SKM-1 treated with dmso at 0.1 percent for 144 hours (cell line): Measurements from ENCODE around the gene MRPL52.
"Not testable (repeated sequence)": the region's sequence is repeated elsewhere in the genome, so short reads cannot be mapped to it uniquely, and the experiment has no call there.

Experiments used
- DNase-seq: peaks from one replicate; lab custom pipeline; 2025; ENCODE audit not compliant: unreplicated experiment; lab: John Stamatoyannopoulos, UW

MRPL52 gene

GRCh38 chr14:22829661-22830442 is at the start of gene MRPL52:
MRPL52 (plus strand) TSS chr14:22829887; CDS start chr14:22829913, 26 bp downstream.
- DNase-seq: peak; percentile 46

- DNase-seq: no peak
These were observed 49.5 kb upstream of the MRPL52 start for GRCh38 chr14:22780105-22780679.

GRCh38 chr14:22780941-22781300 is 48.8 kb upstream of the MRPL52 start:
- DNase-seq: no peak

GRCh38 chr14:22781301-22781991 is 48.2 kb upstream of the MRPL52 start:
- DNase-seq: no peak

DNA sequence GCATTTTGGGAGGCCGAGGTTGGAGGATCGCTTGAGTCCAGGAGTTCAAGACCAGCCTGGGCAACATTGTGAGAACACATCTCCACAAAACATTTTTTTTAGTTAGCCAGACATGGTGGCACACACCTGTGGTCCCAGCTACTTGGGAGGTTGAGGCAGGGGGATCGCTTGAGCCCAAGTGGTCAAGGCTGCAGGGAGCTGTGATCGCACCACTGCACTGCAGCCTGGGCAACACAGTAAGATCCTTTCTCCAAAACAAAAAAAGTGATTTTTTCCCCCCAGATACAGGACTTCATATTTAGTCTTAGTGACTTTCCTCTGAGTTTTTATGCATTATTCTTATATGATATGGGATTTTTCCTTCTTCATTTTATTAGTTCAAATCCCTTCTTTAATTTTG is 43.0 kb upstream of the MRPL52 start:
- DNase-seq: no peak

DNA sequence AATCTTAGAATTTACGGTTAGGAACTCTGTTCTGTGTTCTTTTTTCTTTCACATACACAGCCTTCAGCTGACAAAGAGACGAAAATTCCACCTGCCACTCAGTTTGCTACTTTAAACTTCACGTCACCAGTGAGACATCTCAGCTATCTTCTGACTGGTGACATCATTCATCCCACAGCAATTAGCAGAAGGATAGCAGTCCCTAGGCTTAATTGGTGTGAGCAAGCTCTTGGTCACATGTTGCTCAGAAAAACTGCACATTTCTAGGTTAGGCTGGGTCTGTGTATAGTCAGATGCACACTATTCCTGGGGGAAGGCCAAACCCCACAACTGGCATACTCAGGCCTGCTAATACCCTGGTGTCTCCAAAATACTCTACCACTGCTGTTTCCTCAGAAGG is 38.4 kb upstream of the MRPL52 start:
- no peak for DNase-seq

GRCh38 chr14:22792158-22792557 is 37.5 kb upstream of the MRPL52 start:
- no peak for DNase-seq

DNA sequence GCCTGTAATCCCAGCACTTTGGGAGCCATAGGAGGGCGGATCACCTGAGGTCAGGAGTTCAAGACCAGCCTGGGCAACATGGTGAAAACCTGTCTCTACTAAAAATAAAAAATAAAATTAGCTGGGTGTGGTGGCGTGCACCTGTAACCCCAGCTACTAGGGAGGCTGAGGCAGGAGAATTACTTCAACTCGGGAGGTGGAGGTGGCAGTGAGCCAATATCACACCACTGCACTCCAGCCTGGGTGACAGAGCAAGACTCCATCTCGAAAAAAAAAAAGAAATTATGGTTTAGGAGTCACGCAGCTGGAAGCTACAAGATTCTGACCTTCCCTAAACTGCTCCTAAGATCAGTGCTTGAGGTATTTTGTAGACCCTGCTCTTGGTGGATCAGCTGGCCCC is 36.1 kb upstream of the MRPL52 start:
- not testable (repeated sequence) for DNase-seq

GRCh38 chr14:22793976-22794375 is 35.7 kb upstream of the MRPL52 start:
- DNase-seq: no peak

GRCh38 chr14:22794551-22794951 is 35.1 kb upstream of the MRPL52 start:
- no peak for DNase-seq

DNA sequence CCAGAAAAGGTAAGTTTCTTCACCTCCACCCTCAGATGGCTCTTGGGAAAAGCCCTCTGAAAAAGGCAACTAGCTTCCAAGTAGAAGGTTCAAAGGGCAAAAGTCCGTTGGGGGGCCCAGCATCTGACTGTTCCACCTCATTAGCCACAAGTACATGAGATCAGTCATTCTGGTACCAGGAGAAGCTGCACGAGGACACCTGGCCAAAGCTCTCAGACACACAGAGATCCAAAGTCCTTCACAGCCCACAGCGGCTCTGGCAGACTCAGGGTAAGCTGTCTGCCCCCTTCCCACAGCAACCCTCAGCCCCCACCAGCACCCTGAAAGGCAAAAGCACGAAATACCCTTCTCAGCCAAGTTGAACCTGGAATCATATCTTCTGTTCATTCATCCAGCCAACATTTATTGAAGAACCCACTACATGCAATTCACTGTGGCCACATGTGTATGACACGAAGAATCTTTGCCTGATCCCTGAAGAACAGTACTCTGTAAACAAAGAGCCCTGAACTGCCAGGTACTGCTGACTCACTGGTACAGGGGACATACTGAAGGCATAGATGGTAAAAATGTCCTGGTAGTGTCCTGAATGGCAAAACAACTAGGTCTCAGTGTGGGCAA is 33.5 kb upstream of the MRPL52 start:
- no peak for DNase-seq

- DNase-seq: no peak
These were observed 32.4 kb upstream of the MRPL52 start for GRCh38 chr14:22797017-22797917.

- no peak for DNase-seq
These were observed 31.2 kb upstream of the MRPL52 start for GRCh38 chr14:22798528-22798927.

DNA sequence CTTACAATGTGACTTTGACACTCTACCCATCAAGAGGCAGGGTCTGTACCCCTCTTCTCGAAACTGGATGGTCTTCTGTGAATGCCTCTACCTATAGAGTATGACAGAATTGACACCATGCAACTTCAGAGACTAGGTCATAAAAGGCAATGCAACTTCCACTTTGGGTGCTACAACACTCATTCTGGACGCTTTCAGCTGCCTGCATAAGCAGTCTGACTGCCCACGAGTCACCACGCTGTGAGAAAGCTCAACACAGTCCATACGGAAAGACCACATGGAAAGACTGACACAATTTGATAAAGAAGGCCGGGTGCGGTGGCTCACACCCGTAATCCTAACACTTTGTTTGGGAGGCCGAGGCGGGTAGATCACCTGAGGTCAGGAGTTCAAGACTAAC is 29.3 kb upstream of the MRPL52 start:
- DNase-seq: no peak

GRCh38 chr14:22801716-22802115 is 28.0 kb upstream of the MRPL52 start:
- no peak for DNase-seq

DNA sequence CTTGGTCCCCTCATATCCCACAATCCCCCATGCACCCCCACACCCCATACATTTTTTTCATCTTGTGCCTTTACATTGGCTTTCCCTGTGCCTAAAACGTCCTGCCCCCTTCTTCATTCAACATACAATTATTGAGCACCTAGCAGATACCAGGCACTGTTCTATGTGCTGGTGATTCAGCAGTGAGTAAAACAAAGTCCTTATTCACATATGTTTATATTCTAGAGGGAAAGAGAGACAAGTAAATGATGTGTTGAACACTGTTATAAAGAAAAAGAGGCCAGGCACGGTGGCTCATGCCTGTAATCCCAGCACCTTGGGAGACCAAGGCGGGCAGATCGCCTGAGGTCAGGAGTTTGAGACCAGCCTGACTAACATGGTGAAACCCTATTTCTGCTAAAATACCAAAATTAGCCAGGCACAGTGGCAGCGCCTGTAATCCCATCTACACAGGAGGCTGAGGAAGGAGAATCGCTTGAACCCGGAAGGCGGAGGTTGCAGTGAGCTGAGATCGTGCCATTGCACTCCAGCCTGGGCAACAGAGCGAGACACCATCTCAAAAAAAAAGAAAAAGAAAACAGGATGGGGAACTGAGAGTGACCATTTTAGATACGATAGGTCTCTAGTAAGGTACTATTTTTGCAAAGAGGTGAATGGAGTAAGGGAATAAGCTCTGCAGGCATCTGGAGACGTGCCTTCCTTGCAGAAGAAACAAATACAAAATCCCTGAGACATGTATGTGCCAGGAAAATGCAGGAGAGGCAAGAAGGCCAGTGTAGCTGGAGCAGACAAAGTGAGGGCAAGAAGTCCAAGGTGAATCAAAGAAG is 26.6 kb upstream of the MRPL52 start:
- DNase-seq: no peak

DNA sequence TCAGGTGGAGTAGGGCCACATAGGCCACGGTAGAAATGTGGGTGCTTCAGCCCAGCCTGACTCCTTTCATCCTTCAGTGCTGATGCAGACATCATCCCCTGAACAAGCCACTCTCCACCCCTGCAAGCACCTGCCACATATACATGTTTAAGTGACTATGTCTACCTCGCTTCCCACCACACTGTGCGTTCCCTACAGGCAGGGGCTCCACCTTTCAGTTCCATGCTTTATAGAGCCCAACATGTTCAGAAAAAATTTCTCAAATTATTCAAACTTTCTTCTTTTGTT is 26.1 kb upstream of the MRPL52 start:
- DNase-seq: no peak

DNA sequence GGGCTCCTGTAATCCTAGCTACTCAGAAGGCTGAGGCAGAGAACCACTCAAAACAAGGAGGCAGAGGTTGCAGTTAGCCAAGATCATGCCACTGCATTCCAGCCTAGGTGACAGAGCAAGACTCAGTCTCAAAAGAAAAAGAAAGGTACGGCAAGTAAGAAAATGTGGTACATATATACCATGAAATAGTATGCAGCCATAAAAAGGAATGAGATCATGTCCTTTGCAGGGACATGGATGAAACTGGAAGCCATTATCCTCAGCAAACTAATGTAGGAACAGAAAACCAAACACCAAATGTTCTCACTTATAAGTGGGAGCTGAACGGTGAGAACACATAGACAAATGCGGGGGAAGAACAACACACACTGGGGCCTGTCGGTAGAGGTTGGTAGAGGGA is 24.5 kb upstream of the MRPL52 start:
- DNase-seq: not testable (repeated sequence)

GRCh38 chr14:22807432-22808087 is 22.1 kb upstream of the MRPL52 start:
- DNase-seq: no peak
